ENCODE results near the gene REV3L.

The REV3L gene

DNA sequence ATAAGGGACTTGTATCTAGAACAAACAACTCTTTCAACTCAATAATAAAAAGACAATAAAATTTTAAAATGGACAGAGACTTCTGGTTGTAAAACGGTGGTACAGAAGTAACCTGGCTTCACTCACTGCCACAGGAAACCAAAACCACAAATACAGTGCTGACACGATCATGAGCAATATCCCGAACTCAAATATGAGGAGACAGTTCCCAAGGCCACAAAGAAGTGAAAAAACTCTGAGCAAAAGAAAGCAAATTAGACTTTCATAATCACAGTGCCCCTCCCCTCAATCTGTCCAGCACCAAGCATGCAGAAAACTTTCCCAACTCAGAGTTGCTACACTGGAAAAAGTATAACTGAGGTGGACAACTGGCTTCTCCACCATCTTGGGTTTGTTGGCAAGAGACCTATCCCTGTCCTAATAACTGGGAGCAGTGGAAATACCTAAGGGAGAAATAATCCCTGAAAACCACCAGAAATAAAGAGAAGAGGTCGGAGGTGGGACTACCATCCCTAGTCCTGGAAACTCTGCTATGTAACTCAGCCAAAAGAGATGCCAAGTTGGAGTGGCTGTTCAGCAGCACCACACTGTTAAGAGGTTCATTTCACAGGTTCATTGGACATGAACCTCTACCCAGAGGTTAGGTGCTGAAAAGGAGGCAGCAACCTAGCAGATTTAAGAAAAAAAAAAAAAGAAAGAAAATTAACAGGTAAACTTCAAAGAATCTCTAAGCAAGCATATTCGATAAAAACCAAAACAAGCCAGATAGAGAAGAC is 55.5 kb downstream of the REV3L start:
- no peak for DNase-seq (ENCODE audit: low spot score)

DNA sequence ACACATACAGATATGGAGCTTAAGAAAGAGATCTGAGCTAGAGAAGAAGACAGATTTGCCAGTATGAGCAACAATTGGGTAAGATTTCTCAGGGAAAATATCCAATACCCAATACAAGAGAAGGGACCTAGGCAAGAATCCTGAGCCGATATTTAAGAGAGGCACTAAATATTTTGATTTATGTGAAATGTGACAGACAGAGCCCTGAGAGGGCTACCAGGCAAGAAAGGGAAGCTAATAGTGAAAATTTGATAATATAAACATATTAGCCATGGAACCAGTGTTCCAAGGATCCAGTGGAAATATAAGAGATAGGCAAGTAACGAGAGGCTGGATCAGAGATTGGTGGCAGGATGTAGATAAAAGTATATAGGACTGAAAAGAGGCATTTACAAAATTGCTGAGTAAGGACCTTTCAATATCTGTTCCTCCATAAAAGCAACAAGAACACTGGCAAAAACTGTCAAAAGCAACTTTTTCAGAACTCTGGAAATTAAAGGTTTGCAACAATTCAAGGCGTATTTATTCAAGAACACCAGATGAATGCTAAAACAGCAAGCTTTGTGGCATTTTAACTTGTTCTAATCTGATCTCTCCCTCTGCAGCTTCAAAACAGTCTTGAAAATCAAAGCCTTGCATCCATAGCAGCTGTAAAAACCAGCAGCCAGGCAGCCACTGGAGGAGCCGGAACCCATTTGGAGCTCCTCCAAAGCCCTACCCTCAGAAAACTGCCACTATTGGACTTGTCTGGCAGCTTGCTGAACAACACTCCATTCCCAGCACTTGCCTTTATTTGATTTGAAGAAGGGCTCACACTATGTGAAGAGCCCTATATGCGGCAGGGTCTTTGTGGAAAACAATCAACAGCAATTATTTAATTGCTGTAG is 58.8 kb downstream of the REV3L start:
- peak; percentile 17 for DNase-seq (ENCODE audit: low spot score)

DNA sequence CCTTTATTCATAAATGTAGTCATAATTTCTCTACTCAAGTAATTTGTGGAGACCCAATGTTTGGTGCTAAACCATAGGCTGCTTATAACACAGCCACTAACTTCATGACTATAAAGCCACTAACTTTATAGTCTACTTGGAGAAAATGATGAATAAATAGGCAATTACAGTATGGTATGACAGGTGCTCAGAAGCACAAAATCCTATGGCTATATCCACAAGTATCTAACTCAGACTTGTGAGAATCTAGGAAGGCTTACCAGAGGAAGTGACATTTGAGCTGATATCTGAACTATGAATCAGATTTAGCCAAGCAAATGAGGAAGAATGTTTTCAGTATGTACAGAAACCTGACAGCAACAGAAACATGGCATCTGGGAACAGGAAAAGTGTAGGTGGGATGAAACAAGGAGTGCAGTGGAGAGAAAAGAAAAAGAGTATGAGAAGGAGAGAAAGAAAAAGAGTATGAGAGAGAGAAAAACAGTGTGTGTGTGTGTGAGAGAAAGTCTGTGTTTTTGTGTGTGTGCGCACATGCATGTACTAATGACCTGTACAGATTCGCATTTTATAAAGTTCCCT is 59.9 kb downstream of the REV3L start:
- no peak for DNase-seq (ENCODE audit: low spot score)

DNA sequence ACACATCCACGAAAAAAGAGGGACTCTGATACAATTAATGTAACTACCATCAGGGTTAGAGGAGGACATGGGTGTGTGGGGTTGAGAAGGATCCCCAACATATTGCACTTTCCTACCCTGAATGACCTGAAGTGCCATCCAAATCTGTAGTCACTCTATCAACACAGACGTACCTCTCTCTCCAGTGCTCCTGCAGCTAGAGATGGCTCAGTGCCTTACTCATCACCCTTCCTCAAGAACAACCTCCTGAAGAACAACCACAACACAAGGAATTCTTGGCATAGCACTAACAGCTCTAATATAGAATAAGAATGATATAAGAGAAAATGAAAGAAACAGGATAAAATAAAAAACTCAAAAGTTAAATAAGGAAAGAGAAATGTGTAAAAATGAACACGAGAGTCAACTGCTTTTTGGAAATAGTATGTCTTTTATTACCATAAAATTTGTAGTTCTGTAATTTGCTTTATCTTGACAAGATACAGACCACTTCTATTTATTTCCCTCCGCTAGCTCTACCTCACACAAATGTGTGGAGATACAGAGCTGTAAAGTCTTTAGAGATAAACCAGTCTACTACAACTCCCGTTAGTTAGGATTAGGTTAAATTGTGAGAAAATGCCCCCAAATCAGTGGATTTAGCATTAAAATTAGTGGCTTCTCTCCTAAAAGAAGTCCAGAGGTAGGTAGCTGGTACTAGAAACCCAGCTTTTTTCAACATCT is 63.9 kb downstream of the REV3L start:
- DNase-seq (ENCODE audit: low spot score), result no peak

DNA sequence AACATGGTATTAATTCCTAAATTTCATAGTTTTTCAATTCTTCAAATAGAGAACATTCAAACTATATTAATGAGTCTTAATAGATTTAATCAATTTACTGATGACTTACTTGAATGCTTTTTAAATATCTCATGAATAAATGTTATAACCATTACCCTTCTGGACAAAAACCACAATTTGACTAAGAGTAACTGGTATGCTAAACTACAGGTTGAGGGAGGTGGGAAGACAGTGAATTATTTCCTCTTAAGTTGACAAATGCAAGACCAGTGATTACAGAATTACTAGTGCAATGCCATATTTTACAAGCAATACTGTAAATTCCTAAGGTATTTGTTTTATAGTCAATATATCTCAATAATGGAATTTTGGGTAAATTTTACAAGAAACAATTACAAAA is 65.1 kb downstream of the REV3L start:
- DNase-seq (ENCODE audit: low spot score), result no peak

DNA sequence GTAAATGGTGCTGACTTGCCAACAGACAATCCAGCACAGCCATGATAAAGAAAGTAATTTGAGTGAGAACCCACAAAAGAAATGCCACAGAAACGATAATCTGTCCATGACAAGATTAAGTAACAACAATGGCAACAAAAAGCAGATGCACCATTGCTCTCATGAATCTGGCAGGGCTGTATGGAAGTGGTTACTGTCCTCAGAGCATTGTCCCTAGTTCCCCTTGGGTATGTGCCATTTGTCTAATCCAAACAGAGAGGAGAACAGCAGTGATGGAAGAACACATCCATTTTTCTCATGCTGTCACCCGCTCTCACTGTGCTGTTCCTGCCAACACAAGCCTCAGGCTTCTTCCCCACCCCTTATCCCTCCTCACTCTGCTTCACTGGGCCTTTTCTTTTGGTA is 65.8 kb downstream of the REV3L start:
- peak; percentile 11 for DNase-seq (ENCODE audit: low spot score)

DNA sequence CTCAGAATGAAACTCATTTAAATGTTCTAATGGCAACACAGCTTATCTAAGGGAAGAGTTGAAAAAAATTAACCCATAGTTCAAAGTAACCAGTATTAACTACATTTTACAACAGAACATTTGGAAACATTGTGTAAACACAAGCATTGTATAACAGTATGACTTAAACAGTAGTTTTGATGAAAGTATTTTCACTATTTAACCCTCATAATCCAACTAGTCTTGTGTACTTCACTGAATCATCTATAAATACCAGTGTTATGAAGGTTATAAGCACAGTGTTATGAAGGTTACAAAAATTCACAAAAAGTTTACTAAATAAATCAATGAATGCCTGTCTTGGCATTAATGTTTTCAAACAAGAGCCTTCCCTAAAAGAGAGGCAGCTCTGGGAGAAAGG is 66.5 kb downstream of the REV3L start:
- no peak for DNase-seq (ENCODE audit: low spot score)

DNA sequence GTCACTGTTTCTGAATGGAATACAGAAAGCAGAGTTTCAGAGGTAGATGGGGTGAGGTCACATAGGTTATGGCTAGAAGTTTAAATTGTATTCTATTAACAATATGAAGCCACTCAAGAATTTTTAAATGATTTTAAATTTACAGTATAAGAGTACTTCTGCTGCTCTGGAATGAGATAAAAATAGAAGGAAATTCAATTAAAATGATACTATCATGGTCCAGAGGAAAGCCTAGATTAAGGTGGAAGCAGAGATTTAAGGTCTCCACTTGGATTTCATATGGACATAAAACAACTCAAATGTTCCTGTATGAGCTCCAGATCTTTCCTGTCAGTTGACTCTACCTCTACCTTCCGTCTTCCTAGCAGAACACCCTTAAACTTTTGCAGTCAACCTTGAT is 68.6 kb downstream of the REV3L start:
- peak; percentile 22 for DNase-seq (ENCODE audit: low spot score)

DNA sequence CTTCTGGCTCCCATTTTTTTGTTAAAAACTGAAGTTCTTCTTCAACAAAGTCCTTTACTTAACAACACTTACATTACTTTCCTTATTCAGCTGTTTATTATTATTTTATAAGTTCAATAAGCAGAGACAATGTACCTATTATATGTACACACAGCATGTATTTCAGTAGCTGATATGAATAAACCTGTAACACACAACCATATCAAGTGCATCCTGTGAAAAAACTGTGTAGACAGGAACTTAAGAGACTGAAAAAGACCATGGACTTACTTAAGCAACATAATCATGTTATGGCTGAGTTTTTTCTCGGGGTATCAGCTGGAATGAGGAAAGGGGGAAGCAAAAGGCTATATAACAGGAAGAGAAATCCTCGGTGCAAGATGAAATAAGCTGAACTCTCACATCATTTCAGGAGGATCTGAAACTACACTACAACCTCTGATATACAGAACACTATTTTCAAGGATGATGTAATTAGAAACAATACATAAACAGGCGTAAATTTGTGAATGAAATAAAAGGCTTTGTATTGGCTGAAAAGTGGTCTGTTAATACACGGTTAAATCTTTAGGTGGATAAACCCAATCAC is 70.9 kb downstream of the REV3L start:
- DNase-seq (ENCODE audit: low spot score), result no peak

DNA sequence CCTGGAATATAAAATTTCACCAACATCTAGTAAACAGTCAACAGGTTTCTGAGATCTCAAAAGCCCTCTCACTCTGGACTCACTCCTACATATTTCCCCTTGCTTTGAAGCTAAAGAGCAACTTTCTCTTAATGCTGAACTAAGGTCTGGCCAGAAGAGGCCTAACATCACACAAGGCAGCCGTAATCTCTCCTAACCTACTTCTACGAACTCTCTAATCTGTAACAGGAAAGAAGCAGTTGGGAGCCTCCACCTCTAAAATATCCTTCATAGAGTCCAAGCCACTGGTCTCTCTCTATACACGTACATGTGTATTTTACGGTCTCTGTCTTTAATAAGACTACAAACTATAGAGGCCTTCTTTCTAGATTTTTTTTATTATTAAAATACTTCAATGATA is 72.0 kb downstream of the REV3L start:
- DNase-seq (ENCODE audit: low spot score), result no peak

DNA sequence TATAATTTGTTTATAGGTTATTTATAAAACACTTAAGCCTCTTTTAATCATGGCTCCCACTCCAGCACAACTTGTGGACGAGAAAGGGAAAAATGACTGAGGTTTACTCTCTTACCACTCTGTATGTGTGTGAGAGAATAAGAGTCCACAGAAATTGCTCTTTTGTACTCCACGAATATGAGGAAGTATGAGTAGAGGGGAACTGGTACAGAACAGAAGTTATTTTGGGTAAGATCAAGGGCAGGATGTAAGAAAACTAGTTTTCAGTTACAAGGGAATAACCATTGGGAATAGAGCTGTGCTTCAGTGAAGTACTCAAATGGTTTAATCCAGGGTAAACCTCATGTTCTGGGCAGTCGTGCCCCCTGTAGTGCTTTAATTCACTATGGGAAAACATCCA is 72.6 kb downstream of the REV3L start:
- no peak for DNase-seq (ENCODE audit: low spot score)

DNA sequence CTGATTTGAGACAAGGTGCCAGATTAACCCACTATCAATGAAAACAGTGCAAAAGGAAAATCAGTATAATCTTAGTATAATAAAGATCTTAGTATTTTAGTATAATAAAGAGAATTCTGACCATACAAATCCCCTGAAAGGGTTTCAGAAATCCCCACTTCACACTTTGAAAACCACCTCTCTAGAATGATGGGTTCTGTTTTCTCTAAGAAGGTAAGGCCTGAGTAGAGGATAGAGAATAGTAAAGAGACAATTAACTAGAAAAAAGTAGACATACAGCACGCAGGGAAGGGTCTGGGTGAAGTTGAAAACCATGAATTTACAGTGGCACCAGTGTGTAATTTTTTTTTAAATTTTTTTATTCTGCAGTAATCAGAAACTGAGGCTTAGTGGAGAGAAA is 73.6 kb downstream of the REV3L start:
- DNase-seq (ENCODE audit: low spot score), result no peak

DNA sequence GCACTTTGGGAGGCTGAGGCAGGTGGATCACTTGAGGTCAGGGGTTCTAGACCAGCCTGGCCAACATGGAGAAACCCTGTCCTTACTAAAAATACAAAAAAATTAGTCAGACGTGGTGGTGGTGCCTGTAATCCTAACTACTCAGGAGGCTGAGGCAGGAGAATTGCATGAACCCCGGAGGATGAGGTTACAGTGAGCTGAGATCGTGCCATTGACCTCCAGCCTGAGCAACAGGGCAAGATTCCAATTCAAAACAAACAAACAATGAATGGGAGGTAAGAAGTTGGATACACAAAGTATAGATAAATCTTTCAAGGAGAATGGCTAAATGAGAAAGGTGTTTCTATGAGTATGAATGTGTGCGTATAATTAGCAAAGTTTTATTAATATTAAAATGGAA is 75.3 kb downstream of the REV3L start:
- no peak for DNase-seq (ENCODE audit: low spot score)

DNA sequence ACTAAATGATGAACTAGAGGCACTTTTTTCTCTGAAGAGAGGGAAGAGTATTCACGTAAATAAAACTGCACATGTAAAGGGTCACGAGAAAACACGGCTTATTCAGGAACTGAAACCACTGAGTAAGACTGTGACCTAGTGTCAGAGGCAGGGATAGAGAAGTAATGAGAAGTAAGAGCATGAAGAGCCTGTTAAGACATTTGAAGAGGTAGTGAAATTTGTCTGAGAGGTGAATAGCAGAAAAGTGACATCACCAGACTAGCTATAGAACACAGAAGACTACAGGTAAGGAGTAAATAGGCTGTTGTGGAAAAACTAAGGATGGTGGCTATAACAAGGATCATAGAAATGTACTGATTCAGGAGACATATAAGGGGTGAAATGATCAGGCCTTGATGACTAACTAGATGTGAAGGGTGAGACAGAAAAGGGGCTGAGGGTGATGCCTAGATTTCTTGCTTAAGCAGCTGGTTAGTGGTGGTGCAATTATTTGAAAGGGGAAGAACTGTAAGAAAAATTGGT is 76.8 kb downstream of the REV3L start:
- no peak for DNase-seq (ENCODE audit: low spot score)

DNA sequence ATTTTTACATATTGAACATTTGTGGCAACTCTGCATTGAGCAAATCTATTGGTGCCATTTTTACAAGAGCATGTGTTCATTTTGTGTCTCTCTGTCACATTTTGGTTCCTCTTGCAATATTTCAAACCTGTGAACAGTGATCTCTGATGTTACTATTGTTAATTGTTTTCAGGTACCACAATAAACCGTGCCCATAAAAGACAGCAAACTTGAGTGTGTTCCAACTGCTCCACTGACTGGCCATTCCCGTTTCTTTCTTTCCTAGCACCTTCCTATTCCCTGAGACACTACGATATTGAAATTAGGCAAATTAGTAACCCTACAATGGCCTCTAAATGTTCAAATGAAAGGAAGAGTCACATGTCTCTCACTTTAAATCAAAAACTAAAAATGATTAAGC is 79.6 kb downstream of the REV3L start:
- no peak for DNase-seq (ENCODE audit: low spot score)

DNA sequence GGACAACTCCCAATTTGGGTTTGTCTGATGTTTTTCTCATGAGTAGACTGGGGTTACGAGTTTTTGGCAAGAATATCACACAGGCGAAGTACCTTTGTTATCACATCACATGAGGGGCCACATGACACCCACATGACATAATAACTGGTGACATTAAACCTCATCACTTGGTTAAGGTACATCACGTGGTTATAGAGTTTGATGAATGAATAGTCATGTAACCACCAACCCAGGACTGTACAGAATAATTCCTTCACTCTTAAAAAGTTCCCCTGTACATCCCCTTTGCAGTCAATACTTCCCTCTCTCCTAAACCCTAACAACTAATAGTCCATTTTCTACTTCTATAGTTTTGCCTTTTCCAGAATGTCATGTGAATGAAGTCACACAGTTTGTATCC is 83.4 kb downstream of the REV3L start:
- DNase-seq (ENCODE audit: low spot score), result no peak

DNA sequence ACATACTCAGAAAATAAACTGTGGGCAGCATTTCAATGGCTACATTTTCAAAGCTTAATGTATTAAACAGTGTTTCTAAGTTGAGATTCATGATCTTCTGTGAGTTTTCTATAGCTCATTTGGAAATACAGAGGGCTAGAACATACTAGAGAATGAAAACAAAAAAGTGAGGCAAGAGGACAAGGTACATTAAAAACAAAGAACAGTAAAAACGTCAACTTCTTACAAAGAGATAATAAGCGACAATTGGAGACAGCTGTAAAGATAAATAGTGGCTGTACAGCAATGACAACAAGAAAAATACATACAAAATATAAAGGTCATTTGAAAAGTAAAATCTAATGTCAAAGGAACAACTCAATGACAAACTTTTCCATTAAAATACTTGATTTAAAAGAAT is 94.3 kb downstream of the REV3L start:
- DNase-seq (ENCODE audit: low spot score), result no peak

DNA sequence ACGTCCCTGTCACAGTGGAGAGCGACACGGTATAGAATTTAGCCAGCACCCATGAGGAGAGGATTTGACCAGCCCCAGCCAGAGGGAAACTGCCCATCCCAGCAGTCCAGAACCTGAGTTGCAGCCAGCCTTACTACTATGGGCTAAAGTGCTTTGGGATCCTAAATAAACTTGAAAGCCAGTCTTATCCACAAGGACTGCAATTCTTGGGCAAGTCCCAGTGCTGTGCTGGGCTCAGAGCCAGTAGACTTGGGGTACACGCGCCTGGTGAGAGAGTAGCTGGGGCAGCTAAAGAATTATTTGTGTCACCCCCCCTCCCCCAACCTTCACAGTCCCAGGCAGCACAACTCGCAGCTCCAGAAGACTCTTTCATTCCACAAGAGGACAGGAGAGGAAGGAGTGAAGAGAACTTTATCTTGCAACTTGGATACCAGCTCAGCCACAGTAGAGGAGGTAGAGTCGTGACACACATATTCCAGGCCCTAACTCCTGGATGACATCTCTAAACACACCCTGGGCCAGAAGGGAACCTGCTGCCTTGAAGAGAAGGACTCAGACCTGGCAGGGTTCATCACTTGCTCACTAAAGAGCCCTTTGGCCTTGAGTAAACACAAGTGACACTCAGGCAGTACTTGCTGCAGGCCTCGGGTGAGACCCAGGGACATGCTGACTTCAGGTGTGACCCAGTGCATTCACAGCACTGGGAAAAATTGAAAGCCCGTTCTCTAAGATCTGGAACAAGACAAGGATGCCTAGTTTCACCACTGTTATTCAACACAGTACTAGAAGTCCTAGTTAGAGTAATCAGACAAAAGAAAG is 100.3 kb downstream of the REV3L start:
- DNase-seq (ENCODE audit: low spot score), result no peak

DNA sequence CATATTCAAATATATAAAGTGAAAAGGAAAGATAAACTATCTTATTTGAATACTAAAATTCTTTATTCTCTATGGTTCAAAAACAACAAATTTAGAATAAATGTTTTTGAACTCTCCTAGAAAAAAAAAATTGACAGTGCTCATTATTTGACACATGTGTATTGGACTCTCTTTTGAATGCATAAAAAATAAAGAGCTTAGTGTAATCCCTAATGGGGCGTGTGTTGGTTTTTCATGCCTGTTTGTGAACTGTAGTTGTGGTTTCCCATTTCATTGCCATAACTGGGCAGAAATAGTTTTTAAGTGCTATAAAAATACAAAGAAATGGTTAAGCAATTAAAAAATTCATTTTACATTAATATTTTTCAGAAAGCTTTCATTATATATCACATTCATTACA is 101.3 kb downstream of the REV3L start:
- DNase-seq (ENCODE audit: low spot score), result no peak

DNA sequence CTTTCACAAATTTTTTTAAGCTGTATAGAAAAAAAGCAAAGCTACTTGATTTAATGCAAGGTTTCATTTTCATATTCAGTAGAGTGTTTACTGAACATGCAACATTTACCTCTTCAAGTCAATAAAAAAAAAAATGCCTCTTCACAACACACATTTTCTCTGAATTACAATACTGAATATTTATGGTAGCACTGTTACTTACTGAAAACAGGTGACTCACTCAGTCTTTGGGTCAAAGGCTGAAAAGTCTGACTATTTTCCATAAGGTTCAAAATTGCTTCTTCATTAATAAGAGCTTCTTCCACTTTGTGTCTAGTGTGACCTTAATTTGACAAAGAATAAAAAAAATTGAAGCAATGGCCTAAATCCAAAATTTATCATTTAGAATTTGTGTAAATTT is 101.9 kb downstream of the REV3L start:
- no peak for DNase-seq (ENCODE audit: low spot score)

DNA sequence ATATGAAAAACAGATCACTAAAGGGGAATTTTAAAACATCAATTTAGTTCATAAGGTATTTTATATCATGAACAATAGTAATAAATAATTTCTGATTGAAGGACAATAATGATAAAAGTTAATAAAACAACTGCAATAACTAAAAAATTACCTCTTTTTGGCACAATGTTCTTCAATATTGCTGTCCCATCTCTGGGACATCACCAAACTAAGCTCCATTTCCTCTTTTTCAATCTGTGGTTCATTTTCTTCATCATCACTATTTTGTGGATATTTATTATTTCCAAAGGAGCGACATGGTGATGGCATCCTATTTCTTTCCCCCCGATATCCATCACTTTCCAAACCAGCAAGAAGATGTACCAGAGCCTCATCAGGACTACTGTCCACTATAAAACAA is 103.2 kb downstream of the REV3L start:
- no peak for DNase-seq (ENCODE audit: low spot score)
